ENCODE measurements around the gene CACNA2D4.

Gene CACNA2D4

GRCh38 chr12:1865284-1865866, 53.1 kb downstream of the CACNA2D4 start:
- Histone ChIP-seq H3K27ac (ENCODE audit: low read length) (no peak overlapping the region), H3K4me1 (ENCODE audit: low read length) (peaks cover 8% of the 10 kb centered on the region; the same call in 1 of the 2 replicates), H4K20me1 (ENCODE audit: insufficient read depth, low read length) (no peaks in the 10 kb centered on the region), H3K4me2 (ENCODE audit: low read length) (no peak overlapping the region), H3K27me3 (ENCODE audit: low read depth, low read length) (peaks cover 15% of the 10 kb centered on the region), H3K9ac (ENCODE audit: low read length) (no peak overlapping the region), H3K36me3 (replicated peaks; ENCODE audit: low read depth, low read length) (no peaks in the 10 kb centered on the region), H2AFZ (ENCODE audit: low read depth, low read length) (no peak overlapping the region), H3K79me2 (ENCODE audit: low read length) (no peaks in the 10 kb centered on the region), H3K4me3 (ENCODE audit: low read length) (no peak overlapping the region), H3K9me3 (ENCODE audit: insufficient read depth, low read length) (no peaks in the 10 kb centered on the region)
- TF ChIP-seq EZH2phosphoT487 (IDR thresholded peaks at IDR 0.05; ENCODE audit: low read depth) (no peak), CTCF (IDR thresholded peaks at IDR 0.05; ENCODE audit: low read depth, low read length) (no peak)

- H3K4me3 ChIP-seq (ENCODE audit: low read length): no peak overlapping the region
- H4K20me1 ChIP-seq (ENCODE audit: insufficient read depth, low read length): no peaks in the 10 kb centered on the region
- no peak overlapping the region for H2AFZ ChIP-seq (ENCODE audit: low read depth, low read length)
- peaks cover 15% of the 10 kb centered on the region for H3K27me3 ChIP-seq (ENCODE audit: low read depth, low read length)
- no peak for TF ChIP-seq EZH2phosphoT487 (IDR thresholded peaks at IDR 0.05; ENCODE audit: low read depth)
- peaks cover 8% of the 10 kb centered on the region; the same call in 1 of the 2 replicates for H3K4me1 ChIP-seq (ENCODE audit: low read length)
- no peak overlapping the region for H3K9ac ChIP-seq (ENCODE audit: low read length)
- H3K4me2 ChIP-seq (ENCODE audit: low read length): no peak overlapping the region
- H3K79me2 ChIP-seq (ENCODE audit: low read length): no peaks in the 10 kb centered on the region
- no peak overlapping the region for H3K27ac ChIP-seq (ENCODE audit: low read length)
- H3K9me3 ChIP-seq (ENCODE audit: insufficient read depth, low read length): no peaks in the 10 kb centered on the region
- no peaks in the 10 kb centered on the region for H3K36me3 ChIP-seq (replicated peaks; ENCODE audit: low read depth, low read length)
These were observed 53.6 kb downstream of the CACNA2D4 start for GRCh38 chr12:1864867-1865266.

GRCh38 chr12:1864456-1864855, 54.0 kb downstream of the CACNA2D4 start:
- Histone ChIP-seq H3K4me1 (ENCODE audit: low read length) (peaks cover 8% of the 10 kb centered on the region; the same call in 1 of the 2 replicates), H2AFZ (ENCODE audit: low read depth, low read length) (no peak overlapping the region), H3K4me3 (ENCODE audit: low read length) (no peak overlapping the region), H3K27me3 (ENCODE audit: low read depth, low read length) (peaks cover 15% of the 10 kb centered on the region), H3K36me3 (replicated peaks; ENCODE audit: low read depth, low read length) (no peaks in the 10 kb centered on the region), H4K20me1 (ENCODE audit: insufficient read depth, low read length) (no peaks in the 10 kb centered on the region), H3K27ac (ENCODE audit: low read length) (no peak overlapping the region), H3K9me3 (ENCODE audit: insufficient read depth, low read length) (no peaks in the 10 kb centered on the region), H3K79me2 (ENCODE audit: low read length) (no peaks in the 10 kb centered on the region), H3K9ac (ENCODE audit: low read length) (no peak overlapping the region), H3K4me2 (ENCODE audit: low read length) (no peak overlapping the region)
- no peak for TF ChIP-seq CTCF (IDR thresholded peaks at IDR 0.05; ENCODE audit: low read depth, low read length)
- no peak for TF ChIP-seq EZH2phosphoT487 (IDR thresholded peaks at IDR 0.05; ENCODE audit: low read depth)

GRCh38 chr12:1863823-1864222, 54.6 kb downstream of the CACNA2D4 start:
- TF ChIP-seq EZH2phosphoT487 (IDR thresholded peaks at IDR 0.05; ENCODE audit: low read depth) (no peak), CTCF (IDR thresholded peaks at IDR 0.05; ENCODE audit: low read depth, low read length) (no peak)
- H3K27me3 ChIP-seq (ENCODE audit: low read depth, low read length): peaks cover 16% of the 10 kb centered on the region
- no peaks in the 10 kb centered on the region for H3K36me3 ChIP-seq (replicated peaks; ENCODE audit: low read depth, low read length)
- no peak overlapping the region for H2AFZ ChIP-seq (ENCODE audit: low read depth, low read length)
- H3K4me3 ChIP-seq (ENCODE audit: low read length): no peak overlapping the region
- H3K4me2 ChIP-seq (ENCODE audit: low read length): no peak overlapping the region
- H3K79me2 ChIP-seq (ENCODE audit: low read length): no peaks in the 10 kb centered on the region
- no peak overlapping the region for H3K27ac ChIP-seq (ENCODE audit: low read length)
- H3K9ac ChIP-seq (ENCODE audit: low read length): no peak overlapping the region
- no peaks in the 10 kb centered on the region for H4K20me1 ChIP-seq (ENCODE audit: insufficient read depth, low read length)
- no peaks in the 10 kb centered on the region for H3K9me3 ChIP-seq (ENCODE audit: insufficient read depth, low read length)
- peaks cover 8% of the 10 kb centered on the region; the same call in 1 of the 2 replicates for H3K4me1 ChIP-seq (ENCODE audit: low read length)
